Measurements from ENCODE around the gene EFCAB12. TPM values are rescaled to one million over a fixed set of nuclear protein-coding genes. Genes with fewer than 3 reads are reported as not detected.
"Not testable (repeated sequence)": the region's sequence is repeated elsewhere in the genome, so short reads cannot be mapped to it uniquely, and the experiment has no call there.

Gene EFCAB12
- total RNA-seq, 1 donor = 0.27 TPM

DNA sequence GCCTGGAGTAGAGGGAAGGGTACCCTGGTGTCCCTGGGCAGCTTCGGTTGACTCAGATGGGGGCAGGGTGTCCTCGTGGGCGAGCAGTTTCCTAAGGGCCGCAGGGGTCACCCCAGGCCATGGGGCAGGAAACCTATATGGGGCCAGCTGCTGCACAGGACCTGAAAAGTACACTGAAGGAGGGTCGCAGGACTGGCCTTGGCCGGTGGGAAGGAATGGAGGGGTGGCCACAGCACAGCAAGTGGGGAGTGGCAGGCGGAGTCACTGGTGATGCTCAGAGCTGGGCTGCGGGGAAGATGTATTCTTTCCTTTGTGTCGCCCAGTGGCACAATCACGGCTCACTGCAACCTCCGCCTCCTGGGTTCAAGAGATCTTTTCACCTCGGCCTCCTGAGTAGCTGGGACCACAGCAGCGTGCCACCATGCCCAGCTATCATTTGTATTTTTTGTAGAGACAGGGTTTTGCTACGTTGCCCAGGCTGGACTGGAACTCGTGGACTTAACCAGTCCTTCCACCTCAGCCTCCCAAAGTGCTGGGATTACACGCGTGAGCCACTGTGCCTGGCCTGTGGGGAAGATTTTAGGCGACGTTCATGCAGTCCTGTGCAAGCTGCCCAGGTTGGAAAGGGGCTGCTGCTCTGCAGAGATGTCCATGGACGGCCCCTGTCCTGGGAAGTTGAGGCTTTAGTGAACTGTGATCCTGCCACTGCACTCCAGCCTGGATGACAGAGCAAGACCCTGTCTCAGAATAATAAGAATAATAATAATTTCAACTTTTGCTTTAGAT, 57.2 kb downstream of the EFCAB12 start:
- no peak for DNase-seq (ENCODE audit: low read depth in 2 of 3, low spot score in 2 of 3)

DNA sequence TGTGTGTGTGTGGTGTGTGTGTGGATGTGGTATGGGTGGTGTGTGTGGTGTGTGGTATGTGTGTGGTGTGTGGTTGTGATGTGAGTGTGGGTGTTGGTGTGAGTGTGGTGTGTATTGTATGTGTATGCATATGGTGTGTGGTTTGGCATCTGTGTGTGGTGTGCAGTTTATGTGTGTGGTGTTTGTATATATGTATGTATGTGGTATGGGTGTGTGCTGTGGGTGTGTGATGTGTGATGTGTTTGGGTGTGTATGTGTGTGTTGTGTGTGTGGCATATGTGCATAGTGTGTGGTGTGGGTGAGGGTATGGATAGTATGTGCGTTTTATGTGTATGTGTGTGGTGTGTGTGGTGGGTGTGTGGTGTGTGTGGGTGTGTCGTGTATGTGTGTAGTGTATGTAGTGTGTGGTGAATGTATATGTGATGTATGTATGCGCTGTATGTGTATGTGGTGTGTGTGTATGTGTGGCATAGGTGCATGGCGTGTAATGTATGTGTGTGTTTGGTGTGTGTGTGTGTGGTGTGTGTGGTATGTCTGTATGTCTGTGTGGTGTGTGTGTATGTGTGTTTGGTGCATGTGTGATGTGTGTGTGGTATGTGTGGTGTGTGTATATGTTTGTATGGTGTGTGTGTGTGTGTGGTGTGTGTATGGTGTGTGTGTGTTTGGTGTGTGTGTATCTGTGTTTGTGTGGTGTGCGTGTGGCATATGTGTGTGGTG, 58.0 kb downstream of the EFCAB12 start:
- no peak for DNase-seq (ENCODE audit: low read depth in 2 of 3, low spot score in 2 of 3)

DNA sequence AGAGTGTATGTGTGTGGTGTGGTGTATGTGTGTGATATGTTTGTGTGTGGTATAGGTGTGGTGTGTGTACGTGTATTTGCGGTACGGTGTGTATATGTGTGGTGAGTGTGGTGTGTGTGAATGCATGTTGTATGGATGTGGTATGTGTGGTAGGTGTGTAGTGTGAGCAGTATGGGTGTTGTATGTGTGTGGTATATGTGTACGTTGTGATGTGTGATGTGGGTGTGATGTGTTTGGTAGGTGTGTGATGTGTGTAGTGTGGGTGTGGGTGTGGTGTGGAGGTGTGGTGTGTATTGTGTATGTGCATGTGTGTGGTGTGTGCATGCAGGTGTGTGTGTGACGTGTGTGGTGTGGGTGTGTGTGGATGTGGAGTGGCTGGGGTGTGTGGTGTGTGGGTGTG, 58.7 kb downstream of the EFCAB12 start:
- DNase-seq (ENCODE audit: low read depth in 2 of 3, low spot score in 2 of 3) = no peak

DNA sequence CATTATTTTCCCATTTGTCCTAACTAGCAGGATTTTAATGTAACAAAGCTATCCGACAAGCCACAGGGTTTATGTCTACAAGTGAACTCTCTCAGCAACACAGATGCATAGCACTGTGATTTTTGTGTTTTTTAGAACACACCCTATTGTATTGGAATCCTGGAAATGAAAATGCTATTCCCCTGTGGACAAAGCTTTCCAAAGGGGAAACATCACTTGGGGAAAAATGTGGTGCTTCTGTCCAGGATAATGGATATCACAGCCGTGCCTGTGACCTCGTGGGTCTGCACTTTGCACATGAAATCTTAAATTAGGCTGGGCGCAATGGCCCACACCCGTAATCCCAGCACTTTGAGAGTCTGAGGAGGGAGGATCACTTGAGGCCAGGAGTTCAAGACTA, 60.6 kb downstream of the EFCAB12 start:
- no peak for DNase-seq (ENCODE audit: low read depth in 2 of 3, low spot score in 2 of 3)

DNA sequence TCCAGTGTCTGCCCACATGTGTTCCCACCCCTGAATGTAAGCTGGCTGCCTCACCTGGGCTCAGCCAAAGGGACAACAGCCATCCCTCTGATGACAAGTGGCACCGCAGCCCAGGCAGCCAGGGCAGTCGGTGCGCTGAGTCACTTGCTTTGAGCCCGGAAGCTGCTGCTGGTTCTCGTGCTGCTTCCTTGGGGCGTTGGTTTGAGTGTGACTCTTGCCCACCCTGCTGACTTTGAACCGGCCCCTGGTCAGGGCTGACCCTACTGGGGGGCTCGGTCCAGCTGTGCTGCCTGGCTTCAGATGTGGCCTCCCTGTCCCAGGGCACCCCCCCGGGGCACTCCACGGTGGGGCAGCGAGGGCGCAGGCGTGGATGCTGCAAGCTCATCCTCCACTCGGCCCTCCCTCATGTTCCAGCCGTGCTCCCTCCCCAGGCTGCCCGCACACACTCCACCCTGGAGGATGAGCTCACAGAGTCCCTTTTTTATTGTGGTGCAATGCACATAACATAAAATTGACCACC, 62.1 kb downstream of the EFCAB12 start:
- no peak for DNase-seq (ENCODE audit: low read depth in 2 of 3, low spot score in 2 of 3)

DNA sequence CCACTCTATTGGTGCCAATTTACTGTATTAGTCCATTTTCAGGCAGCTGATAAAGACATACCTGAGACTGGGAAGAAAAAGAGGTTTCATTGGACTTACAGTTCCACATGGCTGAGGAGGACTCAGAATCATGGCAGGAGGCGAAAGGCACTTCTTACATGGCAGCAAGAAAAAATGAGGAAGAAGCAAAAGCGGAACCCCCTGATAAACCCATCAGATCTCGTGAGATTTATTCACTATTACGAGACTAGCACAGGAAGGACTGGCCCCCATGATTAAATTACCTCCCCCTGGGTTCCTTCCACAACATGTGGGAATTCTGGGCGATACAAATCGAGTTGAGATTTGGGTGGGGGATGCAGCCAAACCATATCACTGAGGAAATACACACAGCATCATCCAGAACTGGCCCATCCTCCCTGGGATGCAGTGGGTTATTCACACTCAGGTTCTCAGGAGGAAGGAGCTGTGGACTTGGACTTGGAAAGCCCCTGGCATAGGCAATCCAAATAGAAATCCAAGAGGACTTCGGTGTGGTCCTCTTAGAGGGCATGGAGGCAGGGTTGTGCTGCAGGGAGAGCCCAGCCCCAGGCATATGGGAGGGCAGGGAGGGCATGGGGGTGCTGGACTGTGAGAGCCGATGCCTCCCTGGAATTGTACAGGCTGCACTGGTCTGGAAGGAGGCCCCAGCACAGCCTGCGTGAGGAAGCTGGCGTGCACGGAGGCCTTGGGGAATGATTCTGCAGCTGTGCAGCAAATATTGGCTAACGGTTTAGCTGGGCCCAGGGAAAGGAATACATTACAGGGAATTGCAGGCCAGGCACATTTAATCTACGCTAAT, 62.9 kb downstream of the EFCAB12 start:
- DNase-seq (ENCODE audit: low read depth in 2 of 3, low spot score in 2 of 3) = peak in 1 of 3 donors; percentile 56

DNA sequence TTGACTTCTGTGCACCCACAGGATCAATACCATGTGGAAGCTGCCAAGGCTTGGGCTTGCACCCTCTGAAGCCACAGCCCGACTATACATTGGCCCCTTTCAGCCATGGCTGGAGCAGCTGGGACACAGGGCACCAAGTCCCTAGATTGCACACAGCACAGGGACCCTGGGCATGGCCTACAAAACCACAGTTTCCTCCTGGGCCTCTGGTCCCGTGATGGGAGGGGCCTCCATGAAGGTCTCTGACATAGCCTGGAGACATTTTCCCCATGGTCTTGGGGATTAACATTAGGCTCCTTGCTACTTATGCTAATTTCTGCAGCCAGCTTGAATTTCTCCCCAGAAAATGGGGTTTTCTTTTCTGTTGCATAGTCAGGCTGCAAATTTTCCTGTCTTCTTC, 63.6 kb downstream of the EFCAB12 start:
- not testable (repeated sequence) for DNase-seq (ENCODE audit: low read depth in 2 of 3, low spot score in 2 of 3)

DNA sequence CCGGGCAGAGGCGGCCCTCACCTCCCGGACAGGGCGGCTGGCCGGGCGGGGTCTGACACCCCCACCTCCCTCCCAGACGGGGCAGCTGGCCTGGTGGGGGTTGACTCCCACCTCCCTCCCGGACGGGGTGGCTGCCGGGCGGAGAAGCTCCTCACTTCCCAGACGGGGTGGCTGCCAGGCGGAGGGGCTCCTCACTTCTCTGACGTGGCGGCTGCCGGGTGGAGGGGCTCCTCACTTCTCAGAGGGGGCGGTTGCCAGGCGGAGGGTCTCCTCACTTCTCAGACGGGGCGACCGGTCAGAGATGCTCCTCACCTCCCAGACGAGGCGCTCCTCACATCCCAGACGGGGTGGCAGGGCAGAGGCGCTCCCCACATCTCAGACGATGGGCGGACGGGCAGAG, 65.1 kb downstream of the EFCAB12 start:
- DNase-seq (ENCODE audit: low read depth in 2 of 3, low spot score in 2 of 3) = not testable (repeated sequence)

DNA sequence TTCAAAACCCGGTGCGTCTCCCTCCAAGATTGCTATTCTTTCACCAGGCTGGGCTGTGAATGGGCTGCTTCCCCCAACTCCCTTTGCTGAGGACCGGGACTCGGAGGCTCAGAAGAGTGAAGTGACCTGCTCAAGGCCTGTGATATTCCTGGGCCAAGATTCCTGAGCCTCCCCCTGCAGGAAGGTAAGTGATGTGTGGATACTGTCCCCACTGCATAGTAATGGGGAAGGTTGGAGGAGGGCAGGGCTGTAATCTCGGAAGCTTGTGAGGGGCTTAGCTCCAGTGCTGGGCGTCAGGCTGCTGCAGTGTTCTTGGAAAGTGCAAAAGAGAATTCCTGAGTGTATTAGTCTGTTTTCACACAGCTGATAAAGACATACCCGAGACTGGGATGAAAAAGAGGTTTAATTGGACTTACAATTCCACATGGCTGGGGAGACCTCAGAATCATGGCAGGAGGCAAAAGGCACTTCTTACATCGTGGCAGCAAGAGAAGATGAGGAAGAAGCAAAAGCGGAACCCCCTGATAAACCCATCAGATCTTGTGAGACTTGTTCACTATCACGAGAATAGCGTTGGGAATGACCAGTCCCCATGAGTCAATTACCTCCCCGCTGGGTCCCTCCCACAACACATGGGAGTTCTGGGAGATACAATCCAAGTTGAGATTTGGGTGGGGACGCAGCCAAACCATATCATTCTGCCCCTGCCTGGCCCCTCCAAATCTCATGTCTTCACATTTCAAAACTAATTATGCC, 67.6 kb downstream of the EFCAB12 start:
- no peak for DNase-seq (ENCODE audit: low read depth in 2 of 3, low spot score in 2 of 3)

DNA sequence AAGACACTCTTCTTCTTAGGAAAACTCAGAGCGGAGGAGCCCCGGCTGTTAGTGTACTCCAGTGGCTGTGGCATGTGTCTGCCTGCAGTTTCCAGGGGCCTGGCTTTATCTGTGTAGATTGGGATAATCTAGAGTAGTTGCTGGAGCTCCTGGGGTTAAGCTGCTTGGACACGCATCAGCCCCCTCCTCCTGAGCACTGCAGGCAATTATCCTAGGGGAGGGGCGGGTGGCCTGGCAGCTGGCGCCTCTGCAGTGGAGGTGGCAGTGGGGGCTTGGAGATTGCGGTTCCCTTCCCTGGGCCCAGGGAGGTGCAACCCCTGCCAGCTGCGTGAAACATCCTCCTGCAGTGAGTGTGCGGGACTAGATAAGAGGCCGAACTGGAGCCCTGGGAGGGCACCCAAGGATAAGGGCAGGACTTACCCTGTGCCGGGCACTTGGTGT, 68.2 kb downstream of the EFCAB12 start:
- DNase-seq (ENCODE audit: low read depth in 2 of 3, low spot score in 2 of 3) = no peak

DNA sequence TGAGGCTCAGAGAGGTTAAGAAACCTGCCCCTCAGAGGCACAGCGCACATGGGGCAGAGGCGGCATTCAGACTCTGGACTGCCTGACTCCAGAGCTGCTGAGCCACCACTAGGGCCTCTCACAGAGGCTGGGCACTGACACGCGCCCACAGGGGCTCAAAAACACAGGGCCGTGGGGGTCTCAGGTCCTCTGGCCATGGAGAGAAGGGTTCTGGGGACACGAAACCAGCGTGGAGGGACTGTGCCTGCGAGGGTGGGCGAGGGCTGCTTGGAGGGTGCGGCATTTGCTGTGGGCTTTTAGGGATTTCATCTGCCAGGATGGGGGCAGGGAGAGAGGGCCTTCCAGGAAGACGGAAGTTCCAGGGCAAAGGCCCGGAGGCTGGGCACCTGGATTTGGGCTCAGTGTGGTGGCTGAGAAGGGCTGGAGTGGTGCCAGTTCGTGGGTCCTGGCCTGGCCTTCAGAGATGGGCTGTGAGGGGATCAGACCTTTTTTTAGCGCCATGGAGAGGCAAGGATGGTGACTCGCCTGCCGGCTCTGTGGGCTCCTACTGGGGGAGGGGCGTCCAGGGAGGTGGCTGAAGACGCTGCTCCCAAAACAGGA, 69.6 kb downstream of the EFCAB12 start:
- no peak for DNase-seq (ENCODE audit: low read depth in 2 of 3, low spot score in 2 of 3)

DNA sequence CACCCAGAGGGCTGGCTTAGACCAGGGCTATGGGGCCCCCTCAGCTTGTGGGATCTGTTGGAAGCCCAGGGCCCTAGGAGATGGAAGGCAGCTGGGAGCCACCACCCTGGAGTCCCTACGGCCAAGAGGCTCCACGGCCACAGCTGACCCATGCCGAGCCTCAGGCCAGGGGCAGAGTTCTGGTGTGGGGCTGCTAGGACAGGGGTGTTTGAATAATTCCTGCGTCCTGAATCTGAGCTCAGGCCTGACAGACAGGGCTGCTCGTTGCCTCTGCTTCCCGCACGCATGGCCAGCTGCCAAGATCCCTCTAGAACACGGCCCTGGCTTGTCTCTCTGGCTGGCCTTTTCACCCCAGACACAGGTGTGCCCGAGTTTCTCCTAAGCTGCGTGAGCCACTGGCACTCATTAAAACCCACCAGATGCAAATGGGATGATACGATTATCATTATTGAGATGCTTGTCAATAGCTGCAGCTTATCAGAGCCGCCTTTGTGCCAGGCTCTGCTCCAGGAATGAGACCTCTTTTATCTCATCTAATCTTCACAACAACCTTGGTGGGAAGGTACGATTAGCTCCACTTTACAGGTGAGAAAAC, 70.2 kb downstream of the EFCAB12 start:
- no peak for DNase-seq (ENCODE audit: low read depth in 2 of 3, low spot score in 2 of 3)

DNA sequence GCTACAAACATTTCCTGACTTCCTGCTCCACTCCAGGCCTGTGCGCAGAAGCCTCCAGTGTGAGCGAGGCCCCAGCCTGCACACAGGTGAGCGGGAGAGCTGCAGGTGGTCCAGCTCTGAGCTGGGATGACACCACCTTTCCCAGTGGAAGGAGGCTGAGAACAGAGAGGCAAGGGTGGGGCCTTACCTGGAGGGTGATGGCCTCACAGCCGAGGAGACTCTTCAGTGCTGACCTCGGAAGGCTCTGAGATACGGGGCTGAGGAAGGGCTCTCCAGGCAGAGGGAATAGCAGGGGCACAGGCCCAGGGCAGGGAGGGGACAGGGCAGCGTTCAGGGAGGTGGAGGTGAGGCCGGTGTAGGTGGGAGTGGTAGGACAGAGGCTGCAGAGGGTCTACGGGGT, 70.8 kb downstream of the EFCAB12 start:
- no peak for DNase-seq (ENCODE audit: low read depth in 2 of 3, low spot score in 2 of 3)

DNA sequence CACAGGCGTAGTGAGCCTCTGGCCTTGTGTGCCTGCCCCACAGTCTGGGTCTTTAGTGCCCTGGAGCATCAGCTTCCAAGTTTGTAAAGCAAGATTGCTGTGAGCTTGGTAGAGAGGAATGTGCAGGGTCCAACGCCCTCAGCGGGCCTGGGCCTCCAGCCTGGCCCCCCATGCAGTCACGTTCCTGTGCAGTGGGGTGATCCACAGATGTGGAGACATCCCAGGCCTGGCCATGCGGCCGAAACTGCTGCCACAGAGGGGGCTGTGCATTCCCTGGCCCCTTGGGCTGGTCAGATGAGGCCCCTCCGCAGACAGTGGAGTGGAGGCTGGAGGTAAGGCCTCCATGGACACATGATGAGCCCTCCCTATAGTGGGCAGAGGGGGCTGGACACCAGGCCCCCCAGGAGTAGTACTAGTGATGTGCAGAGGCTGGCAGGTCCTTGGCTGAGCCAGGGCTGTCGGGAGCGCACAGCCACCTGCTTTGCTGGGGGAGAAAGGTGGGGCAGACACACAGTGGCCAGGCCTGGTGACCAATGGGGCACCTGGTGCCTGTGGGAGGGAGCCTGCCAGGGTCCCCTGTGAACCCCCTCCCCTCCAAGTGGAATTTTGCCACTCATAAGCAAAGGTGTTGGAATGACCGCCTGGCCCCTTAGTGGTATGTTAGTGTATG, 71.5 kb downstream of the EFCAB12 start:
- DNase-seq (ENCODE audit: low read depth in 2 of 3, low spot score in 2 of 3) = no peak

DNA sequence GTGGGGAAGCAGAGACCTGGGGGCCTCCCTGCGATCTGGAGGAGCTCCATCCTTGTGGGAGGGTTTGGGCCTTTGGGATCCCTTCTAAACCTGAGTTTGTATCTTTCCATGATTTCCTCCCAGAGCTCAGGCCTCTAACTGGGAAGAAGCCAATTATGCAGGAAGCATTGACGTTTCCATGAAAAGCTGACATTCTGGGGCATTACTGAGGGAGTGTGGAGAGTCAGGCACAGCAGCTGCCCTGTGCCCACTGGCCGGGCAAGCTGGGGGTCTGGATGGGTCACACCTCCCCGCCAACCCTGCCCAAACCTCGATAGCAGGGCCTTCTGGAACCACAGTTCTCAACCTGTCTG, 74.9 kb downstream of the EFCAB12 start:
- DNase-seq (ENCODE audit: low read depth in 2 of 3, low spot score in 2 of 3) = no peak

DNA sequence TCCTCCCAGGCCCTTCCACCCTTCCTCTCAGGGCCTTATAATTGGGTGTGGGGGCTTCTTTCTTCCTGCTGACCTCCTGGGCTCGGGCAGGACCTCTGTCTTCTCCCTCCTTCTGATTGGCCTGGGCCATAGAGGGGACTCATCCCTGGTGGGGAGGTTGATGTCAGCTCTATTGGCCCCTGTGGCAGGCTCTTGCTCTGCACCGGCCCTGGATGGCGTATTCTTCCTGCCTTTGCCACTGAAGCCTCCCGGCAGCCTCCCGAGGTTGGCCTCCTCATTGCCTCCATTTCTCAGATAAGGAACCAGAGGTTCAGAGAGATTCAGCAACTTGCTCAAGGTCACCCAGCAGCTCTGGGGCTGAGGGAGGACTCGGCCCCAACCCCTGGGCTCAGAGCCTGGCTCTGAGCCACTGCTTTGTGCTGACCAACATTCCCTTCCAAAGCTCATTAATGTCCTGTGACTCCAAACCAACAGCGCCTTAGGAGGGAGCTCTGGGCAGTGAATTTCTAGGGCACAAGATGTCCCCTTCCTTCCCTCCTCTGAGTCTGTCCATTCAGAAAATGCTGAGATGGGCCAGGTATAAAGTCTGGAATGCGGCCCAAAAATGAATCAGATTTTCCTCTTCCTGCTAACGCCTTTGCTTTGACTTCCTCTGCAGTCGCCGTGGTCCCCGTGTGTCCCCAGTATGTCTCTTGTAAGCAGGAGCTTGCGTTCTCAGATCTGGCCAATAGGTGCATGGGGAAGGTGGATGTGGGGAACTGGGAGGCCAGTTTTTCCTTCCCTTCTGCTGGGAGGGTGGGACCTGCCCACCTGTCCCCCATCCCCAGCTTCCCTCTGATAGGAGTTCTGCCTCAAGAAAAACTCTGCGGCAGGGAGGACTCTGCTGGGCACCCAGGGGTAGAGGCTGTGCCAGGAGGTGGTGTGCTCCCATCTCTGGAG, 75.5 kb downstream of the EFCAB12 start:
- DNase-seq (ENCODE audit: low read depth in 2 of 3, low spot score in 2 of 3) = peak in 1 of 3 donors; percentile 22

DNA sequence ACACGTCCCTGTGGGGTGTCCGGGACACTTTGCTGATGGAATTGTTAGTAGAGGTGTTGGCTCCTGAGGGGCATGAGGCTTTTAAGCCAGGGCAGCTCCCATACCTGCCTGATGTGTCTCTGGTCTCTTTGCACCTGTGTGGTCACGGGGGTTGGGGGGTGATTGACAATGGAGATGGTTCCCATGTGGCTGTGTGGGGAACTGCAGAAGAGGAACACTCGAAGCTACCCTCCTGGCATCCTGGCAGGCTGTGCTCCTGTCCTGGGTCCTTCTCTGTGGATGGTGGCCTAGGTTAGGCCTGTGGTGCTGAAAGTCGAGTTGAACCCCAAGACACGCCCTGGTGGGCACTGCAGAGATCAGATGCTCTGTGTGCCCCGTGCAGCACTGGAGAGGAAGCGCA, 76.4 kb downstream of the EFCAB12 start:
- DNase-seq (ENCODE audit: low read depth in 2 of 3, low spot score in 2 of 3) = no peak

All from hematopoietic multipotent progenitor cell (in vitro differentiated cells).